Ishikawa (cell line): ENCODE results near the gene CCDC187.

ENCODE experiments used
- CEBPB ChIP-seq: IDR thresholded peaks from 2 replicates; pipeline ENCODE4 v1.6.1; 2012
- CREB1 ChIP-seq: IDR thresholded peaks from 2 replicates; pipeline ENCODE4 v1.6.1; 2012; ENCODE audit warnings: low read depth
- EGR1 ChIP-seq: IDR thresholded peaks from 2 replicates; pipeline ENCODE4 v1.6.1; 2012
- EP300 ChIP-seq: IDR thresholded peaks from 2 replicates; pipeline ENCODE4 v1.6.1; 2012; ENCODE audit warnings: borderline replicate concordance
- FOXM1 ChIP-seq: IDR thresholded peaks from 2 replicates; pipeline ENCODE4 v1.6.1; 2012; ENCODE audit warnings: low read depth, borderline replicate concordance
- NFIC ChIP-seq: IDR thresholded peaks from 2 replicates; pipeline ENCODE4 v1.6.1; 2012
- RAD21 ChIP-seq: IDR thresholded peaks from 2 replicates; pipeline ENCODE4 v1.6.1; 2012; ENCODE audit warnings: low read depth
- TAF1 ChIP-seq: IDR thresholded peaks from 2 replicates; pipeline ENCODE4 v1.6.1; 2012; ENCODE audit warnings: low read depth, mild to moderate bottlenecking
- TCF12 ChIP-seq: IDR thresholded peaks from 2 replicates; pipeline ENCODE4 v1.6.1; 2012; ENCODE audit warnings: low read depth
- TEAD4 ChIP-seq: IDR thresholded peaks from 2 replicates; pipeline ENCODE4 v1.6.1; 2012
- YY1 ChIP-seq: IDR thresholded peaks from 2 replicates; pipeline ENCODE4 v1.6.1; 2012; ENCODE audit warnings: low read depth
- ZBTB7A ChIP-seq: IDR thresholded peaks from 2 replicates; pipeline ENCODE4 v1.6.1; 2012; ENCODE audit warnings: low read depth
- TF ChIP-seq, protein P1 (sequence below): IDR thresholded peaks from 2 replicates; pipeline ENCODE4 v1.6.1; 2012
- TF ChIP-seq, protein P2 (sequence below): IDR thresholded peaks from 2 replicates; pipeline ENCODE4 v1.6.1; 2012; ENCODE audit warnings: low read depth, mild to moderate bottlenecking
- TF ChIP-seq, protein P3 (sequence below): IDR thresholded peaks from 2 replicates; pipeline ENCODE4 v1.6.1; 2012

The CCDC187 gene

DNA sequence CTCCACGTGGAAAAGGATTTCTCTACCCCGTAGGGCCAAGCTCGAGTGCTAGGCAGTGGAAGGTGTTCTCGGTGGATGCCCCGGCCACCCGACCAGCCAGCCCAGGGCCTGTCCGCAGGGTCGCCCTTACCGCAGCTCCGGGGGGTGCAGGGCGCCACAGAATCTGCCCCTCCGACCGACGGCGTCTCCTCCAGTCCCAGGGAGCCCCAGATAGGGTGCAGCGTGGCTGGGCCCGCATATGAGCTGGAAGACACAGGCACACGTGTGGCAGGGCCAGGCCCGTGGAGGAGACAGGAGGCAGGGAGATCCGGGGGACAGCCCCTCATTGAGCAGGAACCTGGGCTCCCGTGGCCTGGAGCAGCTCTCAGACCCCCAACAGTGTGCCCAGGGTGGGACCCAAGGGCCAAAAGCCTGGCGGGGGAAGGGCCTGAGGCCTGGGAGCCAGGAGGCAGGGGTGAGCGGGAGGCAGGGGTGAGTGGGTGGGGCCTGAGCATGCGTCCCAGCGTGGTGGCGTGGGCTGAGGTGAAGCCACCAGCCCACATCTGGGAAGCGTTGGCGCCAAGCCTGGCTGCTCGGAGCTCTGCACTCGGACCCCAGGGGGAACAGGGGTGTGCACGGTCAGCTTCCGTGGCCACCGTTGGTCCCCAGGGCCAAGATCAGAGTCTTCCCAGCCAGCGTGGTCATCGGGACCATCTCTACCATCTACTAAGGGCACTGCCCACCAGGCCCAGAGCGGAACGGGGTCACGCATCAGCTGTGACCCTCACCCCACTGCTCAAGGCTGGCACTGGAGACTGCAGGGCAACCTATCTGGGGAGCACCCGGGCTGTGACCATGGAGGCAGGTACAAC lies 22.2 kb downstream of the CCDC187 start:
- TF ChIP-seq ZBTB7A, result no peak
- TF ChIP-seq TEAD4, result no peak
- TF ChIP-seq EGR1, result no peak
- no peak for TF ChIP-seq CREB1
- no peak for TF ChIP-seq CEBPB
- TF ChIP-seq, protein P1, sequence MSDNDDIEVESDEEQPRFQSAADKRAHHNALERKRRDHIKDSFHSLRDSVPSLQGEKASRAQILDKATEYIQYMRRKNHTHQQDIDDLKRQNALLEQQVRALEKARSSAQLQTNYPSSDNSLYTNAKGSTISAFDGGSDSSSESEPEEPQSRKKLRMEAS, result no peak
- no peak for TF ChIP-seq YY1
- no peak for TF ChIP-seq RAD21
- no peak for TF ChIP-seq TCF12
- TF ChIP-seq, protein P2, sequence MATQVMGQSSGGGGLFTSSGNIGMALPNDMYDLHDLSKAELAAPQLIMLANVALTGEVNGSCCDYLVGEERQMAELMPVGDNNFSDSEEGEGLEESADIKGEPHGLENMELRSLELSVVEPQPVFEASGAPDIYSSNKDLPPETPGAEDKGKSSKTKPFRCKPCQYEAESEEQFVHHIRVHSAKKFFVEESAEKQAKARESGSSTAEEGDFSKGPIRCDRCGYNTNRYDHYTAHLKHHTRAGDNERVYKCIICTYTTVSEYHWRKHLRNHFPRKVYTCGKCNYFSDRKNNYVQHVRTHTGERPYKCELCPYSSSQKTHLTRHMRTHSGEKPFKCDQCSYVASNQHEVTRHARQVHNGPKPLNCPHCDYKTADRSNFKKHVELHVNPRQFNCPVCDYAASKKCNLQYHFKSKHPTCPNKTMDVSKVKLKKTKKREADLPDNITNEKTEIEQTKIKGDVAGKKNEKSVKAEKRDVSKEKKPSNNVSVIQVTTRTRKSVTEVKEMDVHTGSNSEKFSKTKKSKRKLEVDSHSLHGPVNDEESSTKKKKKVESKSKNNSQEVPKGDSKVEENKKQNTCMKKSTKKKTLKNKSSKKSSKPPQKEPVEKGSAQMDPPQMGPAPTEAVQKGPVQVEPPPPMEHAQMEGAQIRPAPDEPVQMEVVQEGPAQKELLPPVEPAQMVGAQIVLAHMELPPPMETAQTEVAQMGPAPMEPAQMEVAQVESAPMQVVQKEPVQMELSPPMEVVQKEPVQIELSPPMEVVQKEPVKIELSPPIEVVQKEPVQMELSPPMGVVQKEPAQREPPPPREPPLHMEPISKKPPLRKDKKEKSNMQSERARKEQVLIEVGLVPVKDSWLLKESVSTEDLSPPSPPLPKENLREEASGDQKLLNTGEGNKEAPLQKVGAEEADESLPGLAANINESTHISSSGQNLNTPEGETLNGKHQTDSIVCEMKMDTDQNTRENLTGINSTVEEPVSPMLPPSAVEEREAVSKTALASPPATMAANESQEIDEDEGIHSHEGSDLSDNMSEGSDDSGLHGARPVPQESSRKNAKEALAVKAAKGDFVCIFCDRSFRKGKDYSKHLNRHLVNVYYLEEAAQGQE, result no peak
- TF ChIP-seq TAF1, result no peak
- TF ChIP-seq EP300, result no peak
- no peak for TF ChIP-seq FOXM1
- TF ChIP-seq NFIC, result no peak
- TF ChIP-seq, protein P3, sequence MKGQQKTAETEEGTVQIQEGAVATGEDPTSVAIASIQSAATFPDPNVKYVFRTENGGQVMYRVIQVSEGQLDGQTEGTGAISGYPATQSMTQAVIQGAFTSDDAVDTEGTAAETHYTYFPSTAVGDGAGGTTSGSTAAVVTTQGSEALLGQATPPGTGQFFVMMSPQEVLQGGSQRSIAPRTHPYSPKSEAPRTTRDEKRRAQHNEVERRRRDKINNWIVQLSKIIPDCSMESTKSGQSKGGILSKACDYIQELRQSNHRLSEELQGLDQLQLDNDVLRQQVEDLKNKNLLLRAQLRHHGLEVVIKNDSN, result no peak

DNA sequence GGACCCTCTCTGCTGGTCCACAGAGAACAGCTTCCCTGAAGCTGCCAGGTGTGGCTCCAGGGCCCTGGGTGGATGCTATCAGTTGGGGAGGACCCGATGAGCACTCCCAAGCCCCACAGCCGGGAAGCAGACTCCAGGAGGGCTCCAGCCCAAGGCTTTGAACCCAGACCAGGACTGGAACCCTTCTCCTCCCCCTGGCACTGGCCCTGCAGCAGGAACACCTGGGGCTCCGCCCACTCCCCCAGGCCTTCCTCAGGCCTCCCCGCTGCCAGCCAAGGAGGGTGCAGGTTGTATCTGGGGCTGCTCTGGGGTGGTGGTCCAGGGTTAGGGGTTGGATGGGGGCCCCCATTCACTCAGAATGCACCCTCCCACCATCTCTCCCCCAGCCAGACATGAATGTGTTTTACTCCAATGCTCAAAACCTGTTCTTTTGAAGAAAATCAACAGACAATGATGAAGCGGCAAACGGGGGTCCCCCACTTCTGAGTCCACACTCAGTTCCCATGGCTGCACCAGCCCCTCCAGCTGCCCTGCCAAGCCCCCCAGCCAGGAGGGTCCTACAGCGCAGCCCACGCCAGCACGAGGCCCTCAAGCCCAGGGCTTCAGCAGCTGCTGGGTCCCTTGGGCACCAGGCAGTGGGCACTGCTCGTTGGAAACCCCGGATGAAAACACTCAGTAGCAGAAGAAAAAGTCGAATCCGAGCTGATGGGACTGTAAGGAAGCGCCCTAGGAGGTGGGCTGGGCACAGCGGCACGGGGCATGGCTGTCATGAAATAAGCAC lies 23.2 kb downstream of the CCDC187 start:
- TF ChIP-seq EGR1, result no peak
- TF ChIP-seq, protein P2, result no peak
- TF ChIP-seq NFIC, result no peak
- TF ChIP-seq, protein P3, result no peak

GRCh38 chr9:136279471-136279870 lies 24.4 kb downstream of the CCDC187 start:
- TF ChIP-seq, protein P2, result no peak
- TF ChIP-seq CREB1 (no peak), CEBPB (no peak), EP300 (no peak), TEAD4 (no peak), RAD21 (no peak), FOXM1 (no peak), TCF12 (no peak), NFIC (no peak), EGR1 (no peak), TAF1 (no peak)
- TF ChIP-seq, protein P1, result no peak

- no peak for TF ChIP-seq TEAD4
- TF ChIP-seq TAF1, result no peak
- no peak for TF ChIP-seq CEBPB
- no peak for TF ChIP-seq EP300
- TF ChIP-seq FOXM1, result no peak
- no peak for TF ChIP-seq ZBTB7A
- no peak for TF ChIP-seq EGR1
- TF ChIP-seq CREB1, result no peak
- TF ChIP-seq TCF12, result no peak
- no peak for TF ChIP-seq NFIC
- TF ChIP-seq YY1, result no peak
- TF ChIP-seq RAD21, result no peak
- TF ChIP-seq, protein P2, result no peak
- TF ChIP-seq, protein P1, result no peak
- TF ChIP-seq, protein P3, result no peak
These were observed 25.0 kb downstream of the CCDC187 start for GRCh38 chr9:136278894-136279293.
